NCI-H2107 treated with DMSO at 0.1 percent for 48 hours (cell line): ENCODE results near the gene DIPK1B.

ENCODE experiments used
- DNase-seq: peaks from one replicate; lab custom pipeline; 2025; ENCODE audit not compliant: unreplicated experiment; lab: John Stamatoyannopoulos, UW

Gene DIPK1B

GRCh38 chr9:136735812-136736480 lies 23.6 kb downstream of the DIPK1B start:
- no peak for DNase-seq

- no peak for DNase-seq
These were observed 26.6 kb downstream of the DIPK1B start for GRCh38 chr9:136738960-136739359.

GRCh38 chr9:136739509-136739908 lies 27.1 kb downstream of the DIPK1B start:
- DNase-seq, result no peak

- DNase-seq, result no peak
These were observed 27.7 kb downstream of the DIPK1B start for GRCh38 chr9:136740069-136740468.

- DNase-seq, result no peak
These were observed 28.1 kb downstream of the DIPK1B start for GRCh38 chr9:136740491-136740890.

- no peak for DNase-seq
These were observed 28.9 kb downstream of the DIPK1B start for GRCh38 chr9:136740971-136741882.

- no peak for DNase-seq
These were observed 29.7 kb downstream of the DIPK1B start for GRCh38 chr9:136741883-136742571.

GRCh38 chr9:136742591-136743391 lies 30.4 kb downstream of the DIPK1B start, which contains the start of gene LCN10:
Gene LCN10 (minus strand): TSS chr9:136742940. CDS start chr9:136742903, 37 bp downstream.
- no peak for DNase-seq

- no peak for DNase-seq
These were observed 31.4 kb downstream of the DIPK1B start for GRCh38 chr9:136743639-136744211.

GRCh38 chr9:136744773-136745172 lies 32.4 kb downstream of the DIPK1B start:
- DNase-seq, result no peak

GRCh38 chr9:136745389-136746154 lies 33.2 kb downstream of the DIPK1B start:
- DNase-seq, result no peak

- no peak for DNase-seq
These were observed 33.8 kb downstream of the DIPK1B start for GRCh38 chr9:136746155-136746490.

GRCh38 chr9:136746621-136747020 lies 34.2 kb downstream of the DIPK1B start:
- no peak for DNase-seq

GRCh38 chr9:136747161-136748060 lies 35.0 kb downstream of the DIPK1B start:
- no peak for DNase-seq

- DNase-seq, result no peak
These were observed 35.8 kb downstream of the DIPK1B start, which contains the start of gene LCN6 for GRCh38 chr9:136748201-136748600. Gene LCN6 (minus strand): TSS chr9:136748525. CDS start chr9:136748483, 42 bp downstream.

- DNase-seq, result no peak
These were observed 36.6 kb downstream of the DIPK1B start for GRCh38 chr9:136748666-136749611.

- DNase-seq, result no peak
These were observed 38.2 kb downstream of the DIPK1B start for GRCh38 chr9:136750526-136750925.

GRCh38 chr9:136751244-136751643 lies 38.9 kb downstream of the DIPK1B start:
- DNase-seq, result no peak
